H1 (cell line): ENCODE data around the gene SLC25A11. TPM values are rescaled to one million over a fixed set of nuclear protein-coding genes. Genes with fewer than 3 reads are reported as not detected.
A peak's percentile ranks its signal among the peaks of the same experiment; 100 is the strongest.

ENCODE experiments used
- CTCF ChIA-PET: fragments of 300-600 bp; sonication (Branson Sonifier 250); formaldehyde crosslinking; loops from one replicate; lab custom pipeline; 2021; ENCODE audit not compliant: partially characterized antibody; lab: Charles Lee
- POLR2A ChIA-PET: fragments of 300-600 bp; sonication (Branson Sonifier 250); formaldehyde crosslinking; loops from one replicate; lab custom pipeline; 2021; ENCODE audit warnings: inconsistent platforms; ENCODE audit not compliant: partially characterized antibody; lab: Charles Lee
- DNase-seq, 2 experiments: peaks; one replicate each; pipeline versions ENCODE4 v3.0.0 to v3.0.0-alpha.2; 2010 to 2022; ENCODE audit warnings: low spot score in 2 of 2, low read depth in 1 of 2, mixed read lengths in 1 of 2
- FAIRE-seq: peaks from 2 replicates; lab custom pipeline; 2011; peaks lifted over from hg19 to GRCh38; lab: Jason Lieb, UNC
- H2AFZ ChIP-seq: 2 replicates; pipeline ENCODE4 v1.8.1; 2012; ENCODE audit warnings: low read length, inconsistent platforms
- H2AK5ac ChIP-seq: 2 replicates; pipeline ENCODE4 v1.6.1; 2013; ENCODE audit warnings: low read depth, low read length
- H2BK120ac ChIP-seq: replicated peaks from 2 replicates; pipeline ENCODE3; 2013; ENCODE audit warnings: low read depth, low read length, inconsistent platforms
- H2BK12ac ChIP-seq: 2 replicates; pipeline ENCODE4 v1.6.1; 2013; ENCODE audit warnings: low read depth, low read length
- H2BK15ac ChIP-seq: 2 replicates; pipeline ENCODE4 v1.6.1; 2013; ENCODE audit warnings: low read length
- H2BK20ac ChIP-seq: 2 replicates; pipeline ENCODE4 v1.6.1; 2013; ENCODE audit warnings: low read length
- H2BK5ac ChIP-seq: 2 replicates; pipeline ENCODE4 v1.6.1; 2013; ENCODE audit warnings: low read depth, low read length
- H3K14ac ChIP-seq: 2 replicates; pipeline ENCODE4 v1.6.1; 2013; ENCODE audit warnings: inconsistent platforms; ENCODE audit not compliant: insufficient read length
- H3K18ac ChIP-seq: 2 replicates; pipeline ENCODE4 v1.6.1; 2013; ENCODE audit warnings: low read length; ENCODE audit errors: extremely low read depth
- H3K23ac ChIP-seq: 2 replicates; pipeline ENCODE4 v1.6.1; 2013; ENCODE audit warnings: inconsistent platforms; ENCODE audit not compliant: insufficient read length
- H3K23me2 ChIP-seq: 2 replicates; pipeline ENCODE4 v1.6.1; 2013; ENCODE audit warnings: low read depth, low read length
- H3K27ac ChIP-seq: 2 replicates; pipeline ENCODE4 v1.6.1; 2011; ENCODE audit warnings: low read depth, low read length, inconsistent platforms
- H3K27me3 ChIP-seq, 4 experiments: replicated peaks in 1 of 4; 1 replicate in 1 of 4; 2 replicates in 3 of 4; pipeline versions ENCODE4 v1.6.1 to v1.8.1; 2011 to 2013; ENCODE audit warnings: low read length in 3 of 4, mild to moderate bottlenecking in 3 of 4, inconsistent platforms in 2 of 4, mixed read lengths in 2 of 4, moderate library complexity in 1 of 4; ENCODE audit not compliant: control insufficient read depth in 3 of 4, insufficient read depth in 3 of 4; ENCODE audit errors: extremely low read depth in 1 of 4
- H3K36me3 ChIP-seq, 4 experiments: 2 replicates each; pipeline versions ENCODE4 v1.6.1 to v1.8.1; 2011 to 2013; ENCODE audit warnings: mild to moderate bottlenecking in 4 of 4, low read length in 3 of 4, moderate library complexity in 2 of 4, control low read depth in 1 of 4, inconsistent platforms in 1 of 4; ENCODE audit not compliant: insufficient read depth in 4 of 4, control insufficient read depth in 2 of 4
- H3K4ac ChIP-seq: replicated peaks from 2 replicates; pipeline ENCODE3; 2013; ENCODE audit warnings: low read length, low read depth, mixed read lengths, inconsistent platforms; ENCODE audit not compliant: insufficient read length
- H3K4me1 ChIP-seq, 4 experiments: replicated peaks in 1 of 4; 1 replicate in 1 of 4; 2 replicates in 3 of 4; pipeline versions ENCODE4 v1.6.1 to v1.8.1; 2011 to 2013; ENCODE audit warnings: low read length in 3 of 4, inconsistent platforms in 2 of 4, mixed read lengths in 1 of 4; ENCODE audit not compliant: insufficient read depth in 4 of 4, control insufficient read depth in 3 of 4
- H3K4me2 ChIP-seq, 2 experiments: 2 replicates each; pipeline versions ENCODE4 v1.6.1 to v1.8.1; 2011 to 2013; ENCODE audit warnings: low read depth in 2 of 2, low read length in 2 of 2, control low read depth in 1 of 2, inconsistent platforms in 1 of 2, mild to moderate bottlenecking in 1 of 2; ENCODE audit not compliant: insufficient read depth in 1 of 2
- H3K4me3 ChIP-seq, 4 experiments: fragments of 200-600, 300-600 bp in 1 of 4; sonication (generic), shearing (Covaris generic), sonication (Bioruptor Twin) in 1 of 4; 2 replicates each; pipeline versions ENCODE4 v1.5.1 to v1.8.1; 2011 to 2016; ENCODE audit warnings: low read length in 4 of 4, low read depth in 3 of 4, control low read depth in 2 of 4, inconsistent platforms in 2 of 4, mild to moderate bottlenecking in 2 of 4, mixed read lengths in 1 of 4, moderate library complexity in 1 of 4; ENCODE audit not compliant: insufficient read depth in 2 of 4; ENCODE audit errors: extremely low read depth in 1 of 4
- H3K56ac ChIP-seq: replicated peaks from 2 replicates; pipeline ENCODE3; 2013; ENCODE audit warnings: low read depth, mild to moderate bottlenecking, mixed read lengths, low read length, inconsistent platforms; ENCODE audit not compliant: insufficient read length
- H3K79me1 ChIP-seq: 2 replicates; pipeline ENCODE4 v1.6.1; 2013; ENCODE audit warnings: low read depth, low read length, control low read depth
- H3K79me2 ChIP-seq, 2 experiments: 2 replicates each; pipeline versions ENCODE4 v1.6.1 to v1.8.1; 2012 to 2013; ENCODE audit warnings: low read length in 2 of 2, mild to moderate bottlenecking in 2 of 2, inconsistent platforms in 1 of 2; ENCODE audit not compliant: insufficient read depth in 2 of 2, control insufficient read depth in 1 of 2
- H3K9ac ChIP-seq, 4 experiments: replicated peaks in 1 of 4; 1 replicate in 1 of 4; 2 replicates in 3 of 4; pipeline versions ENCODE4 v1.6.1 to v1.8.1; 2011 to 2013; ENCODE audit warnings: low read depth in 3 of 4, low read length in 3 of 4, control low read depth in 2 of 4, mild to moderate bottlenecking in 2 of 4, moderate library complexity in 2 of 4, inconsistent platforms in 1 of 4; ENCODE audit errors: extremely low read depth in 1 of 4
- H3K9me3 ChIP-seq, 2 experiments: 2 replicates each; pipeline versions ENCODE4 v1.6.1 to v1.8.1; 2012 to 2013; ENCODE audit warnings: mild to moderate bottlenecking in 2 of 2, moderate library complexity in 2 of 2, control low read depth in 1 of 2, inconsistent platforms in 1 of 2, low read depth in 1 of 2, low read length in 1 of 2, mixed read lengths in 1 of 2; ENCODE audit not compliant: insufficient read depth in 2 of 2
- H4K20me1 ChIP-seq, 2 experiments: replicated peaks in 1 of 2; 2 replicates each; pipeline versions ENCODE3 to v1.8.1; 2011 to 2013; ENCODE audit warnings: inconsistent platforms in 2 of 2, low read length in 2 of 2, mild to moderate bottlenecking in 1 of 2; ENCODE audit not compliant: insufficient read depth in 2 of 2, control insufficient read depth in 1 of 2
- H4K5ac ChIP-seq: 2 replicates; pipeline ENCODE4 v1.6.1; 2013; ENCODE audit warnings: low read length, low read depth, mixed read lengths, inconsistent platforms; ENCODE audit not compliant: insufficient read length
- H4K8ac ChIP-seq: 2 replicates; pipeline ENCODE4 v1.8.0; 2013; ENCODE audit warnings: mild to moderate bottlenecking, moderate library complexity, low read length, inconsistent platforms; ENCODE audit not compliant: insufficient read depth; ENCODE audit errors: extremely low read depth
- H4K91ac ChIP-seq: replicated peaks from 2 replicates; pipeline ENCODE3; 2013; ENCODE audit warnings: low read length, mixed read lengths, inconsistent platforms; ENCODE audit not compliant: insufficient read length
- MAFK ChIP-seq: IDR thresholded peaks from 2 replicates; pipeline ENCODE4 v1.6.1; 2012; ENCODE audit warnings: low read depth, mild to moderate bottlenecking, improper control_type of control experiment, low read length
- POLR2A ChIP-seq, 2 experiments: IDR thresholded peaks; 1 replicate in 1 of 2; 2 replicates in 1 of 2; pipeline ENCODE4 v1.6.1; 2011; ENCODE audit warnings: low read depth in 2 of 2, low read length in 2 of 2, mild to moderate bottlenecking in 2 of 2; ENCODE audit errors: control extremely low read depth in 1 of 2
- WGBS, 2 experiments: shearing (Covaris generic) in 1 of 2; methylation state at CpG; one replicate each; pipeline versions ENCODE4 v1.1.6 to v1.1.7; 2013 to 2015; ENCODE audit warnings: low lambda C conversion rate in 2 of 2, mixed read lengths in 2 of 2, inconsistent platforms in 1 of 2, low coverage in 1 of 2, missing lambda C conversion rate in 1 of 2; ENCODE audit not compliant: insufficient replicate concordance in 2 of 2, insufficient coverage in 1 of 2, insufficient read length in 1 of 2; ENCODE audit errors: extremely low coverage in 1 of 2, missing lambda C conversion rate in 1 of 2; 5-methylcytosine and 5-hydroxymethylcytosine counted together
- polyA plus RNA-seq, 7 experiments: library from polyadenylated mRNA; depleted of rRNA in 3 of 7; stranded (reverse) in 5 of 7; unstranded in 2 of 7; fragments of >200 nt in 5 of 7; fragments of 200-250 nt in 2 of 7; gene quantifications; 1 replicate in 5 of 7; 2 replicates in 1 of 7; 4 replicates in 1 of 7; pipeline versions ENCODE4 v1.2.1 to v1.2.3, GENCODE V29; 2011 to 2013; ENCODE audit warnings: missing spikeins in 2 of 7, mixed read lengths in 2 of 7
- total RNA-seq: library from RNA; stranded (reverse); fragmentation: NEBNext Ultra II Directional; extraction: Animal tissue kit (Norgen Biotek cat#: 25700); gene quantifications from 2 replicates; pipeline ENCODE4 v1.2.1, GENCODE V29; 2021

SLC25A11 gene
- total and polyA plus RNA-seq, 2 of the 8 experiments (the other 6 are each of a cell fraction or from before 2014, with no cell fraction given) = 55.9 to 97.0 TPM

DNA sequence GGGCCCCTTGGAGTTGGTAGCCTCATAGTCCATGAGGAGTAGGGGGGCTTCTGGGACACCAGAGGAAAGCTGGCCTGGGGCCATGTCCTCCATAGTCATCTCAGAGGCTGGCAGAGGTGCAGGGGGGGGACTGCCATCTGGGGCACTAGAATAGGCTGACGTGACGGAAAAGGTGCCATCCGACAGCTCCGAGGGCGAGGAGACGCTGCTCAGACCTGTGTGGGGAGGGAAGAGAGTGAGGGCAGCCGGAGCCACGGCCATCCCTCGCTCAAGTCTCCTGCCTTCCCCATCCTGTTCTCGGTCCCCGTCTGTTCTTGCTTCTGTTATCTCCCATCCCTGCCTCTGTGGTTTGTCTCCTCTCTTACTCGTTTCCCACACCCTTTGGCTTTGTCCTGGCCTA is 32.5 kb upstream of the SLC25A11 start:
- Histone ChIP-seq H2BK15ac (no peak overlapping the region), H3K18ac (no peak overlapping the region), H3K79me1 (0 out of 2 replicates have a peak, but pooled peaks cover 3% of the 10 kb centered on the region), H3K56ac (no peak overlapping the region), H3K14ac (no peak overlapping the region), H2BK5ac (no peak overlapping the region), H3K4me3 (no peak overlapping the region), H3K4me1 (peaks cover 0 to 14% (median 6%) of the 10 kb centered on the region in 4 experiments; a peak in 5 of 7 replicates), H3K9me3 (no peaks in the 10 kb centered on the region), H3K36me3 (peaks cover 0 to 11% (median 0%) of the 10 kb centered on the region in 4 experiments; a peak in 1 of 8 replicates), H3K23me2 (peaks cover 11% of the 10 kb centered on the region; the same call in 1 of the 2 replicates), H3K27ac (no peak overlapping the region), H3K79me2 (peaks cover 0 to 12% of the 10 kb centered on the region in 2 experiments; a peak in 1 of 4 replicates), H2BK12ac (no peak overlapping the region), H2AFZ (no peak overlapping the region), H4K91ac (no peak overlapping the region), H2AK5ac (no peak overlapping the region), H4K8ac (no peak overlapping the region), H3K4me2 (no peak overlapping the region), H3K27me3 (peaks cover 0 to 39% (median 24%) of the 10 kb centered on the region in 4 experiments; a peak in 6 of 7 replicates), H3K4ac (no peak overlapping the region), H2BK120ac (no peak overlapping the region), H3K23ac (no peak overlapping the region), H3K9ac (no peak overlapping the region), H4K5ac (no peak overlapping the region), H2BK20ac (no peak overlapping the region), H4K20me1 (peaks cover 2 to 11% of the 10 kb centered on the region in 2 experiments)
- DNase-seq = no peak
- FAIRE-seq = no peak
- TF ChIP-seq MAFK (no peak), POLR2A (IDR thresholded peaks at IDR 0.05; ENCODE audit: control extremely low read depth in 1 of 2, low read depth in 2 of 2, low read length in 2 of 2) (peak in 1 of 2 experiments; percentile 38; a peak in 1 of 3 replicates)
- ChIA-PET POLR2A (interaction anchor here (1.0 to 32.4 kb wide), 6 partner anchors 9 to 253 kb away, joined by 3 to 987 read pairs (median 7); partner anchors contain the start of genes CAMTA2, ENO3, INCA1 and KIF1C), CTCF (interaction anchor here (0.6 to 6.2 kb wide), 9 partner anchors 8 to 92 kb away, joined by 3 to 31 read pairs (median 4); partner anchors contain the start of gene GP1BA)
- 86% methylated on average over 11 of the region's 12 CpGs; no CpG with 5 or more reads in 1 of the 2 experiments for WGBS, 2 experiments
